HG02571 (cell line): ENCODE results near the gene LYRM2.

Experiments used
- ATAC-seq: cut with Tn5 transposase; IDR thresholded peaks from one replicate; pipeline ENCODE4 v1.9.1; 2021; ENCODE audit warnings: mild to moderate bottlenecking, moderate library complexity; ENCODE audit not compliant: unreplicated experiment

The LYRM2 gene

GRCh38 chr6:89596484-89596883 is 42.1 kb downstream of the LYRM2 start:
- no peak for ATAC-seq

- ATAC-seq = peak; percentile 76
These were observed 42.5 kb downstream of the LYRM2 start for GRCh38 chr6:89596056-89596455.

- ATAC-seq = no peak
These were observed 46.8 kb downstream of the LYRM2 start for GRCh38 chr6:89591745-89592144.

- ATAC-seq = no peak
These were observed 48.4 kb downstream of the LYRM2 start for GRCh38 chr6:89590133-89590532.

DNA sequence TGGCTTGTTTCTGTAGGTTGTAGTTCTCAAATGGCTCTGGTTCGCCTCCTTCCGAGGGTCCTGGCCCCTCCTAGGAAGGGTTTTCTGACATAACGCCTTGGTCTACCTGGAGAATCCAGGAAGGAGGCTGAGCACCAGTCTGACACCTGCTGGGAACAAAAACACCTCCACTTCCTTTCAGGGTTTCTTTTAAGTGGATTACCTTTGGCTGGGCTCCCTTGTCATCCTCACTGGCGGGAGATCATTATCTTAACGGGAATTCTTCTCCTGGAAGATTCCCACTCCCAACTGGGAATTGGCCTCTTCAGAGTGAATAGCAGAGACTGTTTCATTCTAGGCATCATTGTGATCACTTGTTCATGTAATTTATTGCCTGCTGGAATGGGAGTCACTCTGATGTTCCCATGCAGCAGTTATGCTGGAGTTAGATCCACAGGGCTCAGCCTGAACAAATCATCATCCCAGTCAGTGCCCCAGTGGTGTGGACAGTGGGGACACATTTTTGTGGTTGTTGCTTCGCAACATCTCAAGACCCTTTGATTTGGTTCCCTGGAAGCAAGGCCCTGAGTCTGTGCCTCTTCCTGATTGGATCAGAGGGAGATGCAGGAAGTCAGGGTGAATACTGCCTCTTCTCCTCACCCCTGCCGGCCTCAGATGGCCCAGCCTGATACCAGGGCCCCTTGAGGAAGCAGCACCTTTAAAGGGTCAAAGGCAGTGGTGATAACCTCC is 49.1 kb downstream of the LYRM2 start:
- ATAC-seq = no peak

- ATAC-seq = no peak
These were observed 53.4 kb downstream of the LYRM2 start for GRCh38 chr6:89585154-89585553.

- no peak for ATAC-seq
These were observed 54.0 kb downstream of the LYRM2 start for GRCh38 chr6:89584539-89584938.

DNA sequence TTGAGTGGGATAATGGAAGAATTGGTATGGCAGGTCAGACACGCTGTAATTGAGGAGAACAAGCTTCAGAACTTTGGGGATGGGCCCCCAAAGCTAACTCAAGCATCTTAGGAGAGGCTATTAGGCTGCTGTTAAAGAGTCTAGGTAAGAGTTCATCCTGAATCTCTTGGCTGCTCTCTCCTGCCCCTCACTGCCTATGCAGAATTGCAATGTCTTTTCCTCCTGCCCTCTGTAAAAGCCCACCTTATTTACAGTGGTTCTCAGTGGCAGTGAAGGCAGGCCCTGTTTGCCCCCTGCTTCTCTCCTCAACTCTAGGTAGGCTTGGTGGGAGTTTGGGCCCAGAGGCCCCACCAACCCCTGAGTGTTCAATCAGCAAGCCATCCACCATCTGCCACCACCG is 55.0 kb downstream of the LYRM2 start:
- ATAC-seq = no peak

GRCh38 chr6:89582669-89583325 is 55.8 kb downstream of the LYRM2 start:
- ATAC-seq = no peak

DNA sequence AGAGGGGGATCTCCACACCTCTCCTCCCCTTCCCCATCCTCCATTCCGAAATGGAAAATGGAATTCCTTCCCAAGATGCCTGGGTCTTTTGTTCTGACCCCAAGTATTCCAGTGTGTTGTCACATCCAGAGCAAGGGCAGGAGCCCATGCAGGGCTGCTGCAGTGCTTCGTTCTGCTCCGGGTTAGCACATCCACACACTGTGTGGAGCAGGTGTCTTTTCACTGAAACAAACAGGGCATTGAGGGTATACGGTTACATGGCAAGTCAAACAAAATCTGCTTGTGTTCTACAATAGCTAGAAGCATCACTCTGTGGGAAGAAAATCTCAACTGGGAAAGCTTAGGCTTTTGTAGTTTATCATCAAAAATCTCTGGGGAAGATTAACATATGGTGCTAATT is 56.9 kb downstream of the LYRM2 start:
- no peak for ATAC-seq

- ATAC-seq = no peak
These were observed 57.4 kb downstream of the LYRM2 start for GRCh38 chr6:89580997-89581666.

- no peak for ATAC-seq
These were observed 63.0 kb downstream of the LYRM2 start for GRCh38 chr6:89575562-89575960.

GRCh38 chr6:89574910-89575561 is 63.5 kb downstream of the LYRM2 start:
- ATAC-seq = no peak

- ATAC-seq = no peak
These were observed 70.7 kb downstream of the LYRM2 start for GRCh38 chr6:89567630-89568390.

GRCh38 chr6:89566930-89567629 is 71.5 kb downstream of the LYRM2 start:
- no peak for ATAC-seq

- no peak for ATAC-seq
These were observed 72.3 kb downstream of the LYRM2 start for GRCh38 chr6:89566008-89566800.

DNA sequence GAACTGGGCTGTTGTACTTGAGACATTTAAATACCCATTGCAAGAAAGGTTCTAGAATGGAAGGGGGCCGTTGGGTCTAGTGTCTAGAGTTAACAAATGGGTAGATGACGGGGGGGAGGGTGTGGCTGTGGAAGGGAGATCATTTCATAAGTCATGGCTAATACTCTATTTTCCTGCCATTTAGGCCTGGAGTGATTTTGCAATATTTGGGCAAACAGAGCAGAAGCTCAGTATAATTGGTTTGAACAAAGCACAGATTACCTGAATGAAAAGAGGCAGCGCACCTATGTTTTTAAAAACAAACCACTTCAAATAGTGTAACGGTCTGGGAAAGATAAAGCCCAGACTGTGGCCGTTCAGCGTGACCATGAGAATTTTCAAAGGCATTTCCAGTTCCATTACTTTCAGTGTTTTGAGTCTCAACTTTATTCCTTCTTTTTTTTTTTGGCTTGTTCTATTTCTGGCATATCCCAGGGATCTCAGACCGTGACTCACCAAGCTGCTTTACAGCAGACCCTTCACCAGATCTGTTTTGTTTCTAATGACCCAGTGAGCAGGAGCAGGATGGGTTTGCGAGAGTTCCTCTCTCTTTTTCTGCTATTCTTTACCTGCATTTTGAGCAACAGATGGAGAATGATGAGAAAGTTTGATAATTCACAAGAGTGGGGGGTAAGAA is 73.7 kb downstream of the LYRM2 start:
- ATAC-seq = no peak

- ATAC-seq = no peak
These were observed 74.7 kb downstream of the LYRM2 start for GRCh38 chr6:89563866-89564265.
